Endothelial cell (in vitro differentiated cells): ENCODE measurements around the gene PCSK6. TPM values are rescaled to one million over a fixed set of nuclear protein-coding genes. Genes with fewer than 3 reads are reported as not detected.
A peak's percentile ranks its signal among the peaks of the same experiment; 100 is the strongest.

Experiments
- DNase-seq: peaks from one replicate; pipeline ENCODE4 v3.0.0; 2021; ENCODE audit warnings: low spot score
- H3K27ac Mint-ChIP-seq: one replicate; pipeline ENCODE4 v1.8.0; 2021; ENCODE audit warnings: mixed read lengths, inconsistent platforms; ENCODE audit not compliant: unreplicated experiment
- H3K27me3 Mint-ChIP-seq: one replicate; pipeline ENCODE4 v1.8.0; 2021; ENCODE audit warnings: mild to moderate bottlenecking, moderate library complexity, mixed read lengths, inconsistent platforms; ENCODE audit not compliant: unreplicated experiment
- H3K36me3 Mint-ChIP-seq: one replicate; pipeline ENCODE4 v1.8.0; 2021; ENCODE audit warnings: mild to moderate bottlenecking, low read depth, mixed read lengths, inconsistent platforms; ENCODE audit not compliant: unreplicated experiment
- H3K4me1 Mint-ChIP-seq: one replicate; pipeline ENCODE4 v1.8.0; 2021; ENCODE audit warnings: mild to moderate bottlenecking, mixed read lengths, inconsistent platforms; ENCODE audit not compliant: unreplicated experiment
- H3K4me3 Mint-ChIP-seq: one replicate; pipeline ENCODE4 v1.8.0; 2021; ENCODE audit warnings: mild to moderate bottlenecking, mixed read lengths, inconsistent platforms; ENCODE audit not compliant: unreplicated experiment
- H3K9me3 Mint-ChIP-seq: one replicate; pipeline ENCODE4 v1.8.0; 2021; ENCODE audit warnings: mixed read lengths, inconsistent platforms; ENCODE audit not compliant: unreplicated experiment
- CTCF ChIP-seq: fragments of 200-600 bp; sonication (generic); IDR thresholded peaks from one replicate; pipeline ENCODE4 v1.5.0; 2021; ENCODE audit warnings: antibody characterized with exemption; ENCODE audit not compliant: unreplicated experiment
- total RNA-seq: library from RNA; stranded (reverse); fragmentation: NEBNext Ultra II Directional; extraction: Animal tissue kit (Norgen Biotek cat#: 25700); gene quantifications from one replicate; pipeline ENCODE4 v1.2.1, GENCODE V29; 2021; ENCODE audit not compliant: unreplicated experiment

The PCSK6 gene
- total RNA-seq, 1 donor from 2014 or later, result 0.13 TPM

- H3K27ac Mint-ChIP-seq, result peak overlapping the region; percentile 61
- no peak for DNase-seq
- peaks cover 3% of the 10 kb centered on the region for H3K36me3 Mint-ChIP-seq
- H3K4me1 Mint-ChIP-seq, result no peaks in the 10 kb centered on the region
- no peak for TF ChIP-seq CTCF
- peaks cover 8% of the 10 kb centered on the region for H3K27me3 Mint-ChIP-seq
- H3K4me3 Mint-ChIP-seq, result no peak overlapping the region
- H3K9me3 Mint-ChIP-seq, result no peaks in the 10 kb centered on the region
These were observed 183.0 kb downstream of the PCSK6 start for GRCh38 chr15:101306341-101307047.

- Mint-ChIP-seq H3K27me3 (peaks cover 5% of the 10 kb centered on the region), H3K4me3 (no peak overlapping the region), H3K36me3 (peaks cover 3% of the 10 kb centered on the region), H3K4me1 (no peaks in the 10 kb centered on the region), H3K27ac (no peak overlapping the region), H3K9me3 (no peaks in the 10 kb centered on the region)
- no peak for TF ChIP-seq CTCF
- no peak for DNase-seq
These were observed 183.7 kb downstream of the PCSK6 start for GRCh38 chr15:101305820-101306255.

GRCh38 chr15:101303408-101303807, 186.1 kb downstream of the PCSK6 start:
- Mint-ChIP-seq H3K27me3 (peaks cover 2% of the 10 kb centered on the region), H3K27ac (no peak overlapping the region), H3K36me3 (peaks cover 3% of the 10 kb centered on the region), H3K4me1 (no peaks in the 10 kb centered on the region), H3K9me3 (no peaks in the 10 kb centered on the region), H3K4me3 (no peak overlapping the region)
- DNase-seq, result no peak
- TF ChIP-seq CTCF, result no peak

GRCh38 chr15:101296418-101297405, 192.8 kb downstream of the PCSK6 start:
- Mint-ChIP-seq H3K36me3 (no peaks in the 10 kb centered on the region), H3K9me3 (no peaks in the 10 kb centered on the region), H3K4me3 (no peak overlapping the region), H3K27ac (peak overlapping the region; percentile 30), H3K27me3 (peaks cover 3% of the 10 kb centered on the region), H3K4me1 (peaks cover 15% of the 10 kb centered on the region)
- DNase-seq, result no peak
- no peak for TF ChIP-seq CTCF
